ENCODE data around the gene SLC34A1. TPM values are rescaled to one million over a fixed set of nuclear protein-coding genes. Genes with fewer than 3 reads are reported as not detected.

The SLC34A1 gene
- total and polyA plus RNA-seq, 2 experiments from 2014 or later: not detected

DNA sequence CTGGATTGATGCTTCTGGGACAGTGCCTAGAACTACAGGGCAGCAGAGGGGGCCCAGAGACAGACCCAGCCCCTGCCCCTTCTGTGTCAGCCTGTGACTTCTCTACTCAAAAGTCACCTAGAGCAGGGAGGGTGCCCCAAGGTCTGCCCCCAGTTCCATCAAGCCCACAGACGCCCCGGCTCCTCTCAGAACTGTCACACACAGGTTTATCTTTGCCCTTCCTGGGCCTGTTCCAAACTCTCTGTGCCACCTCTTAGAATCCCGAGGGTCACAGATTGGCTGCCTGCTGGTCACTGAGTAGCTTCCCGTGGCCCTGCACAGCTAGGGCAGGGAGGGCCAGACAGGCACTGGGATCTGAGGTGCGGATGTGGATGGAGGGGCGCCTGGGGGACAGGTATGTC is 24.8 kb upstream of the SLC34A1 start:
- H3K27ac Mint-ChIP-seq: no peak overlapping the region
- Histone ChIP-seq H3K4me2 (no peak overlapping the region), H2AFZ (no peak overlapping the region)

More for the DNA sequence above, 24.8 kb upstream of the SLC34A1 start:
- H3K9me2 ChIP-seq (ENCODE audit: insufficient read depth): peaks cover 4% of the 10 kb centered on the region; the same call in 1 of the 2 replicates
- peaks cover 22% of the 10 kb centered on the region for H3K4me1 Mint-ChIP-seq
- no peak overlapping the region; the same call in 2 of the 3 replicates for H3K4me3 Mint-ChIP-seq
- H3K9me3 Mint-ChIP-seq: no peaks in the 10 kb centered on the region; the same call in 2 of the 3 replicates
- peaks cover 21% of the 10 kb centered on the region for H3K4me1 ChIP-seq (ENCODE audit: insufficient read depth)
- peaks cover 22% of the 10 kb centered on the region for H3K27me3 Mint-ChIP-seq (ENCODE audit: insufficient read depth, low read depth, poor library complexity)
- peaks cover 11% of the 10 kb centered on the region; the same call in 1 of the 2 replicates for H3F3A ChIP-seq (replicated peaks; ENCODE audit: low read depth)
- TF ChIP-seq, protein P1, sequence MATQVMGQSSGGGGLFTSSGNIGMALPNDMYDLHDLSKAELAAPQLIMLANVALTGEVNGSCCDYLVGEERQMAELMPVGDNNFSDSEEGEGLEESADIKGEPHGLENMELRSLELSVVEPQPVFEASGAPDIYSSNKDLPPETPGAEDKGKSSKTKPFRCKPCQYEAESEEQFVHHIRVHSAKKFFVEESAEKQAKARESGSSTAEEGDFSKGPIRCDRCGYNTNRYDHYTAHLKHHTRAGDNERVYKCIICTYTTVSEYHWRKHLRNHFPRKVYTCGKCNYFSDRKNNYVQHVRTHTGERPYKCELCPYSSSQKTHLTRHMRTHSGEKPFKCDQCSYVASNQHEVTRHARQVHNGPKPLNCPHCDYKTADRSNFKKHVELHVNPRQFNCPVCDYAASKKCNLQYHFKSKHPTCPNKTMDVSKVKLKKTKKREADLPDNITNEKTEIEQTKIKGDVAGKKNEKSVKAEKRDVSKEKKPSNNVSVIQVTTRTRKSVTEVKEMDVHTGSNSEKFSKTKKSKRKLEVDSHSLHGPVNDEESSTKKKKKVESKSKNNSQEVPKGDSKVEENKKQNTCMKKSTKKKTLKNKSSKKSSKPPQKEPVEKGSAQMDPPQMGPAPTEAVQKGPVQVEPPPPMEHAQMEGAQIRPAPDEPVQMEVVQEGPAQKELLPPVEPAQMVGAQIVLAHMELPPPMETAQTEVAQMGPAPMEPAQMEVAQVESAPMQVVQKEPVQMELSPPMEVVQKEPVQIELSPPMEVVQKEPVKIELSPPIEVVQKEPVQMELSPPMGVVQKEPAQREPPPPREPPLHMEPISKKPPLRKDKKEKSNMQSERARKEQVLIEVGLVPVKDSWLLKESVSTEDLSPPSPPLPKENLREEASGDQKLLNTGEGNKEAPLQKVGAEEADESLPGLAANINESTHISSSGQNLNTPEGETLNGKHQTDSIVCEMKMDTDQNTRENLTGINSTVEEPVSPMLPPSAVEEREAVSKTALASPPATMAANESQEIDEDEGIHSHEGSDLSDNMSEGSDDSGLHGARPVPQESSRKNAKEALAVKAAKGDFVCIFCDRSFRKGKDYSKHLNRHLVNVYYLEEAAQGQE (IDR thresholded peaks at IDR 0.05; ENCODE audit: unreplicated experiment): no peak
- TF ChIP-seq EZH2 (IDR thresholded peaks at IDR 0.05; ENCODE audit: low read depth, unreplicated experiment) (no peak), ZNF331 (CRISPR knock-in tag; IDR thresholded peaks at IDR 0.05; ENCODE audit: low read depth) (no peak), NANOG (IDR thresholded peaks at IDR 0.05; ENCODE audit: borderline replicate concordance) (no peak), CREB1 (CRISPR knock-in tag; IDR thresholded peaks at IDR 0.05; ENCODE audit: low read depth) (no peak)
- TF ChIP-seq, protein P2, sequence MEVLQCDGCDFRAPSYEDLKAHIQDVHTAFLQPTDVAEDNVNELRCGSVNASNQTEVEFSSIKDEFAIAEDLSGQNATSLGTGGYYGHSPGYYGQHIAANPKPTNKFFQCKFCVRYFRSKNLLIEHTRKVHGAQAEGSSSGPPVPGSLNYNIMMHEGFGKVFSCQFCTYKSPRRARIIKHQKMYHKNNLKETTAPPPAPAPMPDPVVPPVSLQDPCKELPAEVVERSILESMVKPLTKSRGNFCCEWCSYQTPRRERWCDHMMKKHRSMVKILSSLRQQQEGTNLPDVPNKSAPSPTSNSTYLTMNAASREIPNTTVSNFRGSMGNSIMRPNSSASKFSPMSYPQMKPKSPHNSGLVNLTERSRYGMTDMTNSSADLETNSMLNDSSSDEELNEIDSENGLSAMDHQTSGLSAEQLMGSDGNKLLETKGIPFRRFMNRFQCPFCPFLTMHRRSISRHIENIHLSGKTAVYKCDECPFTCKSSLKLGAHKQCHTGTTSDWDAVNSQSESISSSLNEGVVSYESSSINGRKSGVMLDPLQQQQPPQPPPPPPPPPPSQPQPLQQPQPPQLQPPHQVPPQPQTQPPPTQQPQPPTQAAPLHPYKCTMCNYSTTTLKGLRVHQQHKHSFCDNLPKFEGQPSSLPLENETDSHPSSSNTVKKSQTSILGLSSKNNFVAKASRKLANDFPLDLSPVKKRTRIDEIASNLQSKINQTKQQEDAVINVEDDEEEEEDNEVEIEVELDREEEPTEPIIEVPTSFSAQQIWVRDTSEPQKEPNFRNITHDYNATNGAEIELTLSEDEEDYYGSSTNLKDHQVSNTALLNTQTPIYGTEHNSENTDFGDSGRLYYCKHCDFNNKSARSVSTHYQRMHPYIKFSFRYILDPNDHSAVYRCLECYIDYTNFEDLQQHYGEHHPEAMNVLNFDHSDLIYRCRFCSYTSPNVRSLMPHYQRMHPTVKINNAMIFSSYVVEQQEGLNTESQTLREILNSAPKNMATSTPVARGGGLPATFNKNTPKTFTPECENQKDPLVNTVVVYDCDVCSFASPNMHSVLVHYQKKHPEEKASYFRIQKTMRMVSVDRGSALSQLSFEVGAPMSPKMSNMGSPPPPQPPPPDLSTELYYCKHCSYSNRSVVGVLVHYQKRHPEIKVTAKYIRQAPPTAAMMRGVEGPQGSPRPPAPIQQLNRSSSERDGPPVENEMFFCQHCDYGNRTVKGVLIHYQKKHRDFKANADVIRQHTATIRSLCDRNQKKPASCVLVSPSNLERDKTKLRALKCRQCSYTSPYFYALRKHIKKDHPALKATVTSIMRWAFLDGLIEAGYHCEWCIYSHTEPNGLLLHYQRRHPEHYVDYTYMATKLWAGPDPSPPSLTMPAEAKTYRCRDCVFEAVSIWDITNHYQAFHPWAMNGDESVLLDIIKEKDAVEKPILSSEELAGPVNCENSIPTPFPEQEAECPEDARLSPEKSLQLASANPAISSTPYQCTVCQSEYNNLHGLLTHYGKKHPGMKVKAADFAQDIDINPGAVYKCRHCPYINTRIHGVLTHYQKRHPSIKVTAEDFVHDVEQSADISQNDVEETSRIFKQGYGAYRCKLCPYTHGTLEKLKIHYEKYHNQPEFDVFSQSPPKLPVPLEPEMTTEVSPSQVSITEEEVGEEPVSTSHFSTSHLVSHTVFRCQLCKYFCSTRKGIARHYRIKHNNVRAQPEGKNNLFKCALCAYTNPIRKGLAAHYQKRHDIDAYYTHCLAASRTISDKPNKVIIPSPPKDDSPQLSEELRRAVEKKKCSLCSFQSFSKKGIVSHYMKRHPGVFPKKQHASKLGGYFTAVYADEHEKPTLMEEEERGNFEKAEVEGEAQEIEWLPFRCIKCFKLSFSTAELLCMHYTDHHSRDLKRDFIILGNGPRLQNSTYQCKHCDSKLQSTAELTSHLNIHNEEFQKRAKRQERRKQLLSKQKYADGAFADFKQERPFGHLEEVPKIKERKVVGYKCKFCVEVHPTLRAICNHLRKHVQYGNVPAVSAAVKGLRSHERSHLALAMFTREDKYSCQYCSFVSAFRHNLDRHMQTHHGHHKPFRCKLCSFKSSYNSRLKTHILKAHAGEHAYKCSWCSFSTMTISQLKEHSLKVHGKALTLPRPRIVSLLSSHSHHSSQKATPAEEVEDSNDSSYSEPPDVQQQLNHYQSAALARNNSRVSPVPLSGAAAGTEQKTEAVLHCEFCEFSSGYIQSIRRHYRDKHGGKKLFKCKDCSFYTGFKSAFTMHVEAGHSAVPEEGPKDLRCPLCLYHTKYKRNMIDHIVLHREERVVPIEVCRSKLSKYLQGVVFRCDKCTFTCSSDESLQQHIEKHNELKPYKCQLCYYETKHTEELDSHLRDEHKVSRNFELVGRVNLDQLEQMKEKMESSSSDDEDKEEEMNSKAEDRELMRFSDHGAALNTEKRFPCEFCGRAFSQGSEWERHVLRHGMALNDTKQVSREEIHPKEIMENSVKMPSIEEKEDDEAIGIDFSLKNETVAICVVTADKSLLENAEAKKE (CRISPR knock-in tag; IDR thresholded peaks at IDR 0.05): no peak
- no peaks in the 10 kb centered on the region for H3K36me3 Mint-ChIP-seq (ENCODE audit: low read depth)
- H3K36me3 ChIP-seq (ENCODE audit: insufficient read depth): no peaks in the 10 kb centered on the region
- H3K4me3 ChIP-seq: no peak overlapping the region
- H4K20me1 ChIP-seq (replicated peaks; ENCODE audit: insufficient read depth): no peaks in the 10 kb centered on the region
- DNase-seq (ENCODE audit: low spot score): no peak
- H3K27me3 ChIP-seq (ENCODE audit: insufficient read depth): peaks cover 5% of the 10 kb centered on the region
- no peak overlapping the region for H3K27ac ChIP-seq (ENCODE audit: low read depth)
- ATAC-seq: no peak
- H3K79me2 ChIP-seq (replicated peaks; ENCODE audit: insufficient read depth): no peaks in the 10 kb centered on the region

All from GM23338 (cell line).